VCaP (cell line): ENCODE results near the gene CXCR2.

Experiments
- H3K27ac ChIP-seq: fragments of 450-650 bp; 2 replicates; pipeline ENCODE4 v1.5.1; 2017
- TF ChIP-seq, protein P1 (sequence below): fragments of 450-650 bp; conservative IDR thresholded peaks from 2 replicates; pipeline ENCODE4 v1.5.1; 2017; ENCODE audit warnings: mild to moderate bottlenecking, moderate library complexity

Gene CXCR2

DNA sequence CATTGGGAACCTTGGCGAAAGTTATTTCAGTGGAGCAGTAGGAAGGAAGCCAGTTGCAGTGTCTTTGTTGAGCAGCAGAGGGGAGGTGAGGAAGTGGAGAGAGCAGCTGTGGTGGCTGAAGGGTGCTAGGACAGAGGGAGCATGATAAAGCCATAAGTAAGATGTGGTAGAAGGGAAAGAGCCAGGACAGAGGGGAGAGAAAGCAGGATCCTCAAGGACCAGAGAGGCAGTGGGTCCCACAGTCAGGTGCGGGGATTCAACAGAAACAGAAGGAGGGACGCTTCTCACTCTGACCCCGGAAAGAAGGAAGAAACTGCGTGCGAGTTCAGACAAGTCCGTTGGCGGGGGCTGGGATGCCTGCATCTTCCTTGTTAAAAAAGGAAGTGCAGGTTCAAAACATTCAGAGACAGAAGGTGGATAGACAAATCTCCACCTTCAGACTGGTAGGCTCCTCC, at the start of gene CXCR2:
Gene CXCR2 (plus strand): TSS at position 403 of the 455 bp plus-strand sequence. CDS start 8,774 bp downstream, outside the sequence.
- no peak within 1 kb of the TSS for H3K27ac ChIP-seq
- TF ChIP-seq, protein P1, sequence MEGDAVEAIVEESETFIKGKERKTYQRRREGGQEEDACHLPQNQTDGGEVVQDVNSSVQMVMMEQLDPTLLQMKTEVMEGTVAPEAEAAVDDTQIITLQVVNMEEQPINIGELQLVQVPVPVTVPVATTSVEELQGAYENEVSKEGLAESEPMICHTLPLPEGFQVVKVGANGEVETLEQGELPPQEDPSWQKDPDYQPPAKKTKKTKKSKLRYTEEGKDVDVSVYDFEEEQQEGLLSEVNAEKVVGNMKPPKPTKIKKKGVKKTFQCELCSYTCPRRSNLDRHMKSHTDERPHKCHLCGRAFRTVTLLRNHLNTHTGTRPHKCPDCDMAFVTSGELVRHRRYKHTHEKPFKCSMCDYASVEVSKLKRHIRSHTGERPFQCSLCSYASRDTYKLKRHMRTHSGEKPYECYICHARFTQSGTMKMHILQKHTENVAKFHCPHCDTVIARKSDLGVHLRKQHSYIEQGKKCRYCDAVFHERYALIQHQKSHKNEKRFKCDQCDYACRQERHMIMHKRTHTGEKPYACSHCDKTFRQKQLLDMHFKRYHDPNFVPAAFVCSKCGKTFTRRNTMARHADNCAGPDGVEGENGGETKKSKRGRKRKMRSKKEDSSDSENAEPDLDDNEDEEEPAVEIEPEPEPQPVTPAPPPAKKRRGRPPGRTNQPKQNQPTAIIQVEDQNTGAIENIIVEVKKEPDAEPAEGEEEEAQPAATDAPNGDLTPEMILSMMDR: no peak

GRCh38 chr2:218077464-218078216, 48.2 kb upstream of the CXCR2 start:
- no peak overlapping the region for H3K27ac ChIP-seq
- TF ChIP-seq, protein P1: no peak

- TF ChIP-seq, protein P1: no peak
- H3K27ac ChIP-seq: no peak overlapping the region
Measured at GRCh38 chr2:218079943-218080913, 45.6 kb upstream of the CXCR2 start.

DNA sequence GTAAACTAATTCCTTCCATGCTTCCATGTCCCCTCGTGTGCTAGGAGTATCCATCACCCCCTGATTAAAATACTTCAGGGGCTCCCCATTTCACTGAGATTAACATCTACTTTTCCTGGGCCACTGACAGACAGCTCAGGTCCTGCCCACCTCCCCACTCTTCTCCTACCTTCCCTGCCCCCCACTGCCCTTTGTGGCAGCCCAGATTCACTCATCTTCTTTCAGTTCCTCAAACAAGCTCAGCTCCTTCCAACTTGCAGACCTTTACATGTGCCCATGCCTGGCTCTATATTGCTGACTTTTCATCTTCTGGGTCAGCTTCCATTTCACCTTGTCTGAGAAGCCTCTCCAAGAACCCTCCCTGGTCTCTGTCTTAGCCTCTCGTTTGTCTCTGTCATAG, 44.8 kb upstream of the CXCR2 start:
- H3K27ac ChIP-seq: no peak overlapping the region
- TF ChIP-seq, protein P1: no peak

DNA sequence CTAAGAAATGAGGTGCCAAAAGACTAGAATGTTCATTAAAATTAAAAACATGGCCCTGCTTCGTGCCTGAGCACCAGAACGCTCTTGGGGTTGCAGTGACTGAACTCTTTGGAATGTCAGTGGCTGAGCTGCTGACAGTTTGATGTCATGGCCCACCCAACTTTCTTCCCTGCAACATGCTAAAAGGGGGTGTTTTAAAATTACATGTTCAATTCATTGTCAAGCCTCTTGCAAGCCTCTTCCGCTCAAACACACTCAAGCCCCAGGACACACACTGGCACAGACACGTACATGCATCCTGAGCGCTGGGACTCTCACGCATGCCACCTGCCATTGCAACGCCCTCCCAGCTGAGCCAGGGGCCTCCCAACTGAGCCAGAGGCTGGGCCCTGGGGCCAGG, 44.1 kb upstream of the CXCR2 start:
- no peak overlapping the region for H3K27ac ChIP-seq
- TF ChIP-seq, protein P1: no peak

- no peak overlapping the region for H3K27ac ChIP-seq
- TF ChIP-seq, protein P1: no peak
Measured at GRCh38 chr2:218082586-218083351, 43.1 kb upstream of the CXCR2 start.
